H9 (cell line): ENCODE measurements around the gene IPO11. TPM values are rescaled to one million over a fixed set of nuclear protein-coding genes. Genes with fewer than 3 reads are reported as not detected.

Experiments
- DNase-seq: peaks from one replicate; pipeline ENCODE4 v3.0.0-alpha.2; 2017
- H2AFZ ChIP-seq: one replicate; pipeline ENCODE4 v1.6.1; 2013; ENCODE audit warnings: mild to moderate bottlenecking, low read length, control low read depth, moderate library complexity
- H2AK5ac ChIP-seq: 2 replicates; pipeline ENCODE4 v1.6.1; 2013; ENCODE audit warnings: low read length, control low read depth, mixed read lengths; ENCODE audit not compliant: insufficient read length
- H2BK120ac ChIP-seq: one replicate; pipeline ENCODE4 v1.6.1; 2013; ENCODE audit warnings: low read depth, mild to moderate bottlenecking, low read length, control low read depth, inconsistent platforms; ENCODE audit not compliant: poor library complexity, severe bottlenecking
- H2BK12ac ChIP-seq: 2 replicates; pipeline ENCODE4 v1.6.1; 2013; ENCODE audit warnings: low read length, control low read depth, mixed read lengths, low read depth; ENCODE audit not compliant: insufficient read length
- H2BK15ac ChIP-seq: 2 replicates; pipeline ENCODE4 v1.6.1; 2013; ENCODE audit warnings: low read depth, low read length, control low read depth
- H2BK20ac ChIP-seq: one replicate; pipeline ENCODE4 v1.6.1; 2013; ENCODE audit warnings: low read depth, mild to moderate bottlenecking, low read length, control low read depth, inconsistent platforms; ENCODE audit not compliant: poor library complexity, severe bottlenecking
- H2BK5ac ChIP-seq: 2 replicates; pipeline ENCODE4 v1.6.1; 2013; ENCODE audit warnings: low read length, control low read depth, mixed read lengths; ENCODE audit not compliant: insufficient read length
- H3K14ac ChIP-seq: 2 replicates; pipeline ENCODE4 v1.6.1; 2013; ENCODE audit warnings: low read length, control low read depth; ENCODE audit not compliant: insufficient read depth
- H3K18ac ChIP-seq: 2 replicates; pipeline ENCODE4 v1.6.1; 2013; ENCODE audit warnings: low read depth, mild to moderate bottlenecking, mixed read lengths, low read length, control low read depth; ENCODE audit not compliant: insufficient read length
- H3K23ac ChIP-seq: 2 replicates; pipeline ENCODE4 v1.6.1; 2013; ENCODE audit warnings: low read length, control low read depth, mixed read lengths, low read depth; ENCODE audit not compliant: insufficient read length
- H3K23me2 ChIP-seq: 2 replicates; pipeline ENCODE4 v1.6.1; 2013; ENCODE audit warnings: low read depth, mild to moderate bottlenecking, mixed read lengths, low read length, control low read depth; ENCODE audit not compliant: insufficient read length, poor library complexity, severe bottlenecking
- H3K27ac ChIP-seq: 2 replicates; pipeline ENCODE4 v1.5.1; 2013; ENCODE audit warnings: low read length, control low read depth, mixed read lengths, low read depth; ENCODE audit not compliant: insufficient read length
- H3K27me3 ChIP-seq: 2 replicates; pipeline ENCODE4 v1.6.1; 2013; ENCODE audit warnings: low read length, control low read depth, inconsistent platforms; ENCODE audit not compliant: insufficient read depth
- H3K4ac ChIP-seq: 2 replicates; pipeline ENCODE4 v1.6.1; 2013; ENCODE audit warnings: low read depth, mild to moderate bottlenecking, control low read depth, inconsistent platforms, low read length, moderate library complexity
- H3K4me1 ChIP-seq: 2 replicates; pipeline ENCODE4 v1.6.1; 2013; ENCODE audit warnings: low read length, control low read depth, inconsistent platforms; ENCODE audit not compliant: insufficient read depth
- H3K4me2 ChIP-seq: 2 replicates; pipeline ENCODE4 v1.6.1; 2013; ENCODE audit warnings: low read length, control low read depth, mixed read lengths; ENCODE audit not compliant: insufficient read length, insufficient read depth
- H3K56ac ChIP-seq: 2 replicates; pipeline ENCODE4 v1.6.1; 2013; ENCODE audit warnings: low read depth, mild to moderate bottlenecking, mixed read lengths, low read length, control low read depth; ENCODE audit not compliant: insufficient read length
- H3K79me1 ChIP-seq: 2 replicates; pipeline ENCODE4 v1.6.1; 2013; ENCODE audit warnings: low read depth, mild to moderate bottlenecking, moderate library complexity, low read length, control low read depth, inconsistent platforms; ENCODE audit not compliant: insufficient read depth, poor library complexity, severe bottlenecking
- H3K79me2 ChIP-seq: 2 replicates; pipeline ENCODE4 v1.6.1; 2013; ENCODE audit warnings: low read length, control low read depth, inconsistent platforms; ENCODE audit not compliant: insufficient read depth
- H3K9ac ChIP-seq: 2 replicates; pipeline ENCODE4 v1.6.1; 2013; ENCODE audit warnings: low read length, control low read depth, mixed read lengths; ENCODE audit not compliant: insufficient read length; ENCODE audit errors: extremely low read depth
- H3K9me3 ChIP-seq: one replicate; pipeline ENCODE4 v1.6.1; 2013; ENCODE audit warnings: low read depth, low read length, inconsistent platforms; ENCODE audit not compliant: control insufficient read depth
- H3T11ph ChIP-seq: one replicate; pipeline ENCODE4 v1.6.1; 2013; ENCODE audit warnings: mild to moderate bottlenecking, low read length, control low read depth, inconsistent platforms
- H4K20me1 ChIP-seq: one replicate; pipeline ENCODE4 v1.6.1; 2013; ENCODE audit not compliant: control insufficient read depth, insufficient read length, insufficient read depth
- H4K5ac ChIP-seq: 2 replicates; pipeline ENCODE4 v1.6.1; 2013; ENCODE audit warnings: low read depth, mild to moderate bottlenecking, mixed read lengths, low read length, control low read depth; ENCODE audit not compliant: insufficient read length
- H4K8ac ChIP-seq: replicated peaks from 2 replicates; pipeline ENCODE4 v1.6.1; 2013; ENCODE audit warnings: low read length, control low read depth, mixed read lengths, low read depth; ENCODE audit not compliant: insufficient read length
- H4K91ac ChIP-seq: 2 replicates; pipeline ENCODE4 v1.6.1; 2013; ENCODE audit warnings: low read depth, mild to moderate bottlenecking, moderate library complexity, mixed read lengths, low read length, control low read depth; ENCODE audit not compliant: insufficient read length
- H3K27ac Mint-ChIP-seq, 3 experiments: 2 replicates in 2 of 3; 3 replicates in 1 of 3; pipeline ENCODE4 v1.8.0; 2020 to 2021; ENCODE audit warnings: mixed read lengths in 3 of 3, mild to moderate bottlenecking in 1 of 3, moderate library complexity in 1 of 3
- H3K27me3 Mint-ChIP-seq: 2 replicates; pipeline ENCODE4 v1.8.0; 2021; ENCODE audit warnings: low read depth, mild to moderate bottlenecking, moderate library complexity, mixed read lengths
- H3K36me3 Mint-ChIP-seq, 3 experiments: 2 replicates in 2 of 3; 3 replicates in 1 of 3; pipeline ENCODE4 v1.8.0; 2020 to 2021; ENCODE audit warnings: low read depth in 3 of 3, mixed read lengths in 3 of 3; ENCODE audit not compliant: insufficient read depth in 1 of 3
- H3K4me1 Mint-ChIP-seq, 2 experiments: 2 replicates each; pipeline ENCODE4 v1.8.0; 2020; ENCODE audit warnings: mixed read lengths in 2 of 2
- H3K4me3 Mint-ChIP-seq, 2 experiments: 2 replicates in 1 of 2; 3 replicates in 1 of 2; pipeline ENCODE4 v1.8.0; 2020 to 2021; ENCODE audit warnings: mild to moderate bottlenecking in 2 of 2, mixed read lengths in 2 of 2, moderate library complexity in 1 of 2
- H3K9me3 Mint-ChIP-seq, 2 experiments: 2 replicates in 1 of 2; 3 replicates in 1 of 2; pipeline ENCODE4 v1.8.0; 2020; ENCODE audit warnings: mild to moderate bottlenecking in 2 of 2, mixed read lengths in 2 of 2, moderate library complexity in 1 of 2
- CTCF ChIP-seq: fragments of 200-600 bp; sonication (generic); conservative IDR thresholded peaks from 3 replicates; pipeline ENCODE4 v1.8.0; 2021; ENCODE audit warnings: antibody characterized with exemption, mild to moderate bottlenecking
- WGBS: extraction: QIAGEN DNeasy Blood & Tissue Kit; methylation state at CpG from one replicate; pipeline ENCODE4 v1.1.7; 2013; ENCODE audit warnings: missing lambda C conversion rate, low lambda C conversion rate, mixed read lengths; ENCODE audit not compliant: insufficient read length; ENCODE audit errors: extremely low coverage; 5-methylcytosine and 5-hydroxymethylcytosine counted together
- total RNA-seq: library from RNA; stranded (reverse); gene quantifications from 2 replicates; pipeline ENCODE4 v1.2.1, GENCODE V29; 2021

IPO11 gene
- total RNA-seq, 1 experiment from 2014 or later, result 63.0 TPM

- no peaks in the 10 kb centered on the region for H3K4me1 ChIP-seq
- H2AFZ ChIP-seq, result no peak overlapping the region
- H4K5ac ChIP-seq, result no peak overlapping the region
- no peaks in the 10 kb centered on the region for H4K20me1 ChIP-seq
- no peak overlapping the region for H3T11ph ChIP-seq
- no peak for TF ChIP-seq CTCF
- WGBS, result no CpG with 5 or more reads among the region's 8 CpGs
- no peak overlapping the region for H2BK120ac ChIP-seq
- H2BK12ac ChIP-seq, result no peak overlapping the region
- no peaks in the 10 kb centered on the region for H3K79me1 ChIP-seq
- no peak overlapping the region for H3K4me3 Mint-ChIP-seq
- H3K23ac ChIP-seq, result no peak overlapping the region
- H3K79me2 ChIP-seq, result no peaks in the 10 kb centered on the region
- no peak overlapping the region for H3K27ac ChIP-seq
- H3K4me1 Mint-ChIP-seq, result peaks cover 2 to 8% of the 10 kb centered on the region in 2 experiments; a peak in 3 of 4 replicates
- H3K9ac ChIP-seq, result no peak overlapping the region
- no peaks in the 10 kb centered on the region for H3K23me2 ChIP-seq
- no peak overlapping the region for H2AK5ac ChIP-seq
- H3K36me3 Mint-ChIP-seq, result no peaks in the 10 kb centered on the region; a peak in 1 of 7 replicates
- no peak overlapping the region for H4K91ac ChIP-seq
- peak overlapping the region in 1 of 3 experiments; percentile 11; a peak in 2 of 7 replicates for H3K27ac Mint-ChIP-seq
- H3K27me3 ChIP-seq, result no peaks in the 10 kb centered on the region
- H2BK20ac ChIP-seq, result no peak overlapping the region
- no peak overlapping the region for H2BK5ac ChIP-seq
- H2BK15ac ChIP-seq, result no peak overlapping the region
- no peak for DNase-seq
- no peak overlapping the region for H3K18ac ChIP-seq
- H4K8ac ChIP-seq, result no peak overlapping the region
- H3K9me3 Mint-ChIP-seq, result no peaks in the 10 kb centered on the region
- H3K27me3 Mint-ChIP-seq, result no peaks in the 10 kb centered on the region
- no peak overlapping the region for H3K56ac ChIP-seq
- H3K4me2 ChIP-seq, result no peak overlapping the region
- H3K4ac ChIP-seq, result no peak overlapping the region
- no peak overlapping the region for H3K14ac ChIP-seq
- H3K9me3 ChIP-seq, result no peaks in the 10 kb centered on the region
Measured at GRCh38 chr5:62581836-62582597, 169.5 kb downstream of the IPO11 start.
